GM12891 (cell line): Measurements from ENCODE around the gene ZNF691.

Experiments
- DNase-seq: peaks from one replicate; pipeline ENCODE4 v3.0.0; 2011; ENCODE audit warnings: low spot score; ENCODE audit not compliant: insufficient read length
- FAIRE-seq: peaks from 2 replicates; lab custom pipeline; 2011; peaks lifted over from hg19 to GRCh38; lab: Jason Lieb, UNC
- PAX5 ChIP-seq: IDR thresholded peaks from 2 replicates; pipeline ENCODE4 v1.6.1; 2011; ENCODE audit warnings: low read length, moderate library complexity, mild to moderate bottlenecking; ENCODE audit not compliant: insufficient read depth, severe bottlenecking
- POLR2A ChIP-seq: IDR thresholded peaks from 2 replicates; pipeline ENCODE4 v1.6.1; 2011; ENCODE audit warnings: low read depth, low read length, control low read depth
- POLR2AphosphoS5 ChIP-seq: IDR thresholded peaks from 2 replicates; pipeline ENCODE4 v1.6.1; 2011; ENCODE audit warnings: low read depth, low read length, control low read depth
- POU2F2 ChIP-seq: IDR thresholded peaks from 2 replicates; pipeline ENCODE4 v1.6.1; 2011; ENCODE audit warnings: low read depth, mild to moderate bottlenecking, control low read depth, low read length, moderate library complexity
- SPI1 ChIP-seq: IDR thresholded peaks from 2 replicates; pipeline ENCODE4 v1.6.1; 2011; ENCODE audit warnings: low read depth, low read length, control low read depth
- TAF1 ChIP-seq: IDR thresholded peaks from 2 replicates; pipeline ENCODE4 v1.6.1; 2011; ENCODE audit warnings: low read depth, low read length, control low read depth

Gene ZNF691

GRCh38 chr1:42816585-42817439 is 29.6 kb upstream of the ZNF691 start, which contains the start of the genes ERMAP and SVBP:
TSS of gene ERMAP (plus strand) at chr1:42817122. CDS start at chr1:42830449, 13,327 bp downstream.
TSS of gene SVBP (minus strand) at chr1:42817397. CDS start at chr1:42816544, 853 bp downstream.
- TF ChIP-seq POLR2A: peak; percentile 57; the same call in 1 of the 2 replicates
- no peak for TF ChIP-seq POU2F2
- 0 out of 2 replicates have a peak, but pooled peaks have one; percentile 28 for TF ChIP-seq TAF1
- peak; percentile 78 for TF ChIP-seq POLR2AphosphoS5
- DNase-seq (peak; percentile 87), FAIRE-seq (peak; percentile 89)

DNA sequence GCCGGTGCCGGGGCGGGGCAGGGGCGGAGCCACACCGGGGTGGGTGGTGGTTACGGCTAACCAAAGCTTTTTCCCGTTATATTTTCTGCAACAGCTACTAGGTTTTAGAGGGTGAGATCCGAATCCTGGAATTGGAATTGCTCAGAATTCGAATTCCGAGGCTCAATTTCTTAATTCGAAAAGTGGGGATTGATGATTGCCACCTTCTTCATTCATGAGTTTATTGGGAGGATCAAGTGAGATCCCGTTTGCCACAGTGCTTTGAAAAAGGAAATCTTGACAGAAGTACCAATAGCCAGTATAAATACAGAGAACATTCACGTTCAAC is 29.0 kb upstream of the ZNF691 start:
- DNase-seq (no peak), FAIRE-seq (no peak)
- no peak for TF ChIP-seq POLR2A
- no peak for TF ChIP-seq POLR2AphosphoS5

DNA sequence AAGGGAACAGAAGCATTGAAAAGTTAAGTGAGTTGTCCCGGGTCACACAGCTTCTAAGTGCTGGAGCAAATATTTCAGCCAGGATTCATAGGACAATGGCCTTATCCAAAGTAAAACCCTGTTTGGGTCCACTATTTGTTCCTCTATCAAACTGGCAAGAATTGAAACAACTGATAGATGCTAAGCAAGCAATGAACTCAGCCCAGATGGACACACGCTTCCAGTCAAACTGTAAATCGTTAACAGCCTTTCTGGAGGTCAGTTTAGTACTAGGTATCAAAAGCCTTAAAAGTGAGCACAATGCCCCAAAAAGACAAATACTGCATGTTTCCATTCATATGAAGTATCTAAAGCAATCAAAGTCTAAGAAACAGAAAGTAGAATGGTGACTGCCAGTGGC is 28.4 kb upstream of the ZNF691 start:
- FAIRE-seq (no peak), DNase-seq (no peak)
- TF ChIP-seq PAX5 (no peak), POLR2AphosphoS5 (no peak), TAF1 (no peak), SPI1 (no peak), POLR2A (no peak), POU2F2 (no peak)

DNA sequence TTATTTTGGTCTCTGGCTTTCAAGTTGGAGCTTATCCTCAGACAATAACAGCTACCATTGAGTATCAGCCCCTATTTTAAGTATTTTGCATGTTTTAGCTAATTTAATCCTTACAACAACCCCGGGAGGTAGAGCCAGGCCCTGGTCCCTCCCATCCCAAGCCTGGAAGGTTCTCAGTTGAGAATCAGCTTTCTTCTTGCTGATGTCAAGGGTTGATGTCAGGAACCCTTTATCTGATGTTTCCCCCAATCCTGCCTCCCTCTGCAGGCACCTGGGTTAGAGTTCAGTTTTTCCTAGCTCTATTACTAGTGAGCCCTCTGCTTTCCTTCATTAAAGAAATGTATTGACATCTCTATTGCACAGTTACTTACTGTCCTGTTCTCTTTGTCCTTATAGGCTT is 25.6 kb upstream of the ZNF691 start:
- TF ChIP-seq TAF1: no peak
- no peak for TF ChIP-seq POU2F2
- no peak for TF ChIP-seq POLR2A
- no peak for TF ChIP-seq POLR2AphosphoS5
- no peak for TF ChIP-seq SPI1
- TF ChIP-seq PAX5: no peak
- FAIRE-seq (no peak), DNase-seq (no peak)

DNA sequence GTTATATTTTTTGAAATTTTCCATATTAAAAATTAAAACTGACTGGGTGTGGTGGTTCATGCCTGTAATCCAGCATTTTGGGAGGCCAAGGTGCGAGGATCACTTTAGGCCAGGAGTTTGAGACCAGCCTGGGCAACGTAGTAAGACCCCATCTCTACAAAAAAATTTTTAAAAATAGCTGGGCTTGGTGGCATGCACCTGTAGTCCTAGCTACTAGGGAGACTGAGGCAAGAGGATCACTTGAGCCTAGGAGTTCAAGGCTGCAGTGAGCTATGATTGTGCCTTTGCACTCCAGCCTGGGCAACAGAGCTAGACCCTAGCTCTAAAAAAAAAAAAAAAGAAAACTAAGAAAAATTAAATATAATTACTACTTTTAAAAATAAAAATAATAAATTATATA is 24.7 kb upstream of the ZNF691 start:
- TF ChIP-seq POU2F2 (no peak), TAF1 (no peak), SPI1 (no peak), POLR2A (no peak), PAX5 (no peak), POLR2AphosphoS5 (no peak)
- no peak for DNase-seq
- no peak for FAIRE-seq

- TF ChIP-seq PAX5 (no peak), SPI1 (no peak), TAF1 (no peak), POU2F2 (no peak), POLR2AphosphoS5 (no peak), POLR2A (no peak)
- FAIRE-seq (no peak), DNase-seq (no peak)
Observed at GRCh38 chr1:42822800-42823392, 23.5 kb upstream of the ZNF691 start.

GRCh38 chr1:42824481-42825035 is 21.9 kb upstream of the ZNF691 start:
- FAIRE-seq (no peak), DNase-seq (no peak)
- TF ChIP-seq PAX5 (no peak), SPI1 (no peak), POLR2A (no peak), TAF1 (no peak), POLR2AphosphoS5 (no peak), POU2F2 (no peak)

- no peak for FAIRE-seq
Observed at GRCh38 chr1:42825036-42825851, 21.2 kb upstream of the ZNF691 start.

DNA sequence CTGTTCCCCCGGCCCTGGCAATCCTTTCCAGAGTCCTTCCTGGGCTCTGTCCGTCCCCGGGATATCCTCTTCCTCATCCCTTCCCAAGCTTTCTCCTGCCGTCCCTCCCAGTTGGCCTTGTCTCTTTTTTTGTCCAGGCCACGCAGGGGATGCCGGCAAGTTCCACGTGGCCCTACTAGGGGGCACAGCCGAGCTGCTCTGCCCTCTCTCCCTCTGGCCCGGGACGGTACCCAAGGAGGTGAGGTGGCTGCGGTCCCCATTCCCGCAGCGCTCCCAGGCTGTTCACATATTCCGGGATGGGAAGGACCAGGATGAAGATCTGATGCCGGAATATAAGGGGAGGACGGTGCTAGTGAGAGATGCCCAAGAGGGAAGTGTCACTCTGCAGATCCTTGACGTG is 15.8 kb upstream of the ZNF691 start:
- no peak for DNase-seq
- TF ChIP-seq POLR2AphosphoS5: no peak
- TF ChIP-seq POU2F2: no peak
- no peak for TF ChIP-seq PAX5
- no peak for TF ChIP-seq SPI1
- no peak for TF ChIP-seq TAF1
- no peak for TF ChIP-seq POLR2A
- FAIRE-seq: no peak

More at GRCh38 chr1:42825036-42825851, 21.2 kb upstream of the ZNF691 start:
- no peak for DNase-seq
- no peak for TF ChIP-seq PAX5
- TF ChIP-seq TAF1: no peak
- TF ChIP-seq POLR2AphosphoS5: no peak
- TF ChIP-seq POLR2A: no peak
- no peak for TF ChIP-seq POU2F2
- TF ChIP-seq SPI1: no peak
